ENCODE results near the gene PRELID1.
A peak's percentile ranks its signal among the peaks of the same experiment; 100 is the strongest.

The PRELID1 gene

GRCh38 chr5:177311723-177312648, 8.4 kb downstream of the PRELID1 start, which contains the start of gene MXD3:
Gene MXD3, minus strand, starts transcription at chr5:177311898. Its CDS starts 68 bp downstream, at chr5:177311830.
- Histone ChIP-seq H3K27me3 (ENCODE audit: insufficient read depth, low read length) (no peaks in the 10 kb centered on the region), H2AFZ (ENCODE audit: low read depth, low read length) (peak within 1 kb of the TSS; percentile 77), H3K4me1 (ENCODE audit: insufficient read depth, low read length) (peaks cover 22% of the 10 kb centered on the region), H3K4me3 (ENCODE audit: low read length) (peak within 1 kb of the TSS; percentile 68), H3K36me3 (ENCODE audit: insufficient read depth, low read length) (peaks cover 17% of the 10 kb centered on the region), H3K9me3 (ENCODE audit: low read length) (no peaks in the 10 kb centered on the region)

GRCh38 chr5:177312649-177313181, 9.1 kb downstream of the PRELID1 start:
- Histone ChIP-seq H3K27me3 (ENCODE audit: insufficient read depth, low read length) (no peaks in the 10 kb centered on the region), H3K36me3 (ENCODE audit: insufficient read depth, low read length) (peaks cover 14% of the 10 kb centered on the region), H3K4me1 (ENCODE audit: insufficient read depth, low read length) (peaks cover 22% of the 10 kb centered on the region), H3K4me3 (ENCODE audit: low read length) (peak overlapping the region; percentile 54), H2AFZ (ENCODE audit: low read depth, low read length) (peak overlapping the region; percentile 20), H3K9me3 (ENCODE audit: low read length) (no peaks in the 10 kb centered on the region)

- H3K4me3 ChIP-seq (ENCODE audit: low read length): no peak overlapping the region
- no peaks in the 10 kb centered on the region for H3K9me3 ChIP-seq (ENCODE audit: low read length)
- H3K4me1 ChIP-seq (ENCODE audit: insufficient read depth, low read length): peaks cover 22% of the 10 kb centered on the region
- H3K36me3 ChIP-seq (ENCODE audit: insufficient read depth, low read length): peaks cover 8% of the 10 kb centered on the region
- no peak overlapping the region for H2AFZ ChIP-seq (ENCODE audit: low read depth, low read length)
- H3K27me3 ChIP-seq (ENCODE audit: insufficient read depth, low read length): no peaks in the 10 kb centered on the region
These were observed 10.1 kb downstream of the PRELID1 start for GRCh38 chr5:177313561-177314259.

- Histone ChIP-seq H3K4me3 (ENCODE audit: low read length) (no peak overlapping the region), H3K36me3 (ENCODE audit: insufficient read depth, low read length) (no peaks in the 10 kb centered on the region), H3K9me3 (ENCODE audit: low read length) (peaks cover 1% of the 10 kb centered on the region), H2AFZ (ENCODE audit: low read depth, low read length) (no peak overlapping the region), H3K4me1 (ENCODE audit: insufficient read depth, low read length) (peaks cover 22% of the 10 kb centered on the region), H3K27me3 (ENCODE audit: insufficient read depth, low read length) (no peaks in the 10 kb centered on the region)
These were observed 11.1 kb downstream of the PRELID1 start for GRCh38 chr5:177314376-177315342.

- Histone ChIP-seq H2AFZ (ENCODE audit: low read depth, low read length) (no peak overlapping the region), H3K4me3 (ENCODE audit: low read length) (no peak overlapping the region), H3K27me3 (ENCODE audit: insufficient read depth, low read length) (no peaks in the 10 kb centered on the region), H3K36me3 (ENCODE audit: insufficient read depth, low read length) (no peaks in the 10 kb centered on the region), H3K4me1 (ENCODE audit: insufficient read depth, low read length) (peaks cover 16% of the 10 kb centered on the region), H3K9me3 (ENCODE audit: low read length) (peaks cover 7% of the 10 kb centered on the region)
These were observed 11.8 kb downstream of the PRELID1 start for GRCh38 chr5:177315411-177315810.

GRCh38 chr5:177316005-177316404, 12.4 kb downstream of the PRELID1 start:
- Histone ChIP-seq H3K4me3 (ENCODE audit: low read length) (no peak overlapping the region), H3K4me1 (ENCODE audit: insufficient read depth, low read length) (peaks cover 10% of the 10 kb centered on the region), H3K36me3 (ENCODE audit: insufficient read depth, low read length) (no peaks in the 10 kb centered on the region), H3K9me3 (ENCODE audit: low read length) (peaks cover 7% of the 10 kb centered on the region), H3K27me3 (ENCODE audit: insufficient read depth, low read length) (no peaks in the 10 kb centered on the region), H2AFZ (ENCODE audit: low read depth, low read length) (no peak overlapping the region)

- Histone ChIP-seq H3K36me3 (ENCODE audit: insufficient read depth, low read length) (no peaks in the 10 kb centered on the region), H3K9me3 (ENCODE audit: low read length) (peaks cover 7% of the 10 kb centered on the region), H2AFZ (ENCODE audit: low read depth, low read length) (no peak overlapping the region), H3K4me1 (ENCODE audit: insufficient read depth, low read length) (peaks cover 1% of the 10 kb centered on the region), H3K27me3 (ENCODE audit: insufficient read depth, low read length) (no peaks in the 10 kb centered on the region), H3K4me3 (ENCODE audit: low read length) (no peak overlapping the region)
These were observed 14.4 kb downstream of the PRELID1 start for GRCh38 chr5:177317959-177318377.

- no peaks in the 10 kb centered on the region for H3K36me3 ChIP-seq (ENCODE audit: insufficient read depth, low read length)
- no peak overlapping the region for H2AFZ ChIP-seq (ENCODE audit: low read depth, low read length)
- H3K4me3 ChIP-seq (ENCODE audit: low read length): no peak overlapping the region
- H3K9me3 ChIP-seq (ENCODE audit: low read length): peaks cover 7% of the 10 kb centered on the region
- H3K4me1 ChIP-seq (ENCODE audit: insufficient read depth, low read length): no peaks in the 10 kb centered on the region
- H3K27me3 ChIP-seq (ENCODE audit: insufficient read depth, low read length): no peaks in the 10 kb centered on the region
These were observed 16.5 kb downstream of the PRELID1 start for GRCh38 chr5:177319913-177320588.

GRCh38 chr5:177320879-177321278, 17.3 kb downstream of the PRELID1 start:
- H3K9me3 ChIP-seq (ENCODE audit: low read length): peaks cover 7% of the 10 kb centered on the region
- no peak overlapping the region for H3K4me3 ChIP-seq (ENCODE audit: low read length)
- no peaks in the 10 kb centered on the region for H3K27me3 ChIP-seq (ENCODE audit: insufficient read depth, low read length)
- H3K4me1 ChIP-seq (ENCODE audit: insufficient read depth, low read length): no peaks in the 10 kb centered on the region
- no peak overlapping the region for H2AFZ ChIP-seq (ENCODE audit: low read depth, low read length)
- H3K36me3 ChIP-seq (ENCODE audit: insufficient read depth, low read length): no peaks in the 10 kb centered on the region

GRCh38 chr5:177325868-177326381, 22.3 kb downstream of the PRELID1 start:
- no peaks in the 10 kb centered on the region for H3K9me3 ChIP-seq (ENCODE audit: low read length)
- H2AFZ ChIP-seq (ENCODE audit: low read depth, low read length): no peak overlapping the region
- H3K27me3 ChIP-seq (ENCODE audit: insufficient read depth, low read length): no peaks in the 10 kb centered on the region
- H3K4me3 ChIP-seq (ENCODE audit: low read length): no peak overlapping the region
- peaks cover 3% of the 10 kb centered on the region for H3K4me1 ChIP-seq (ENCODE audit: insufficient read depth, low read length)
- H3K36me3 ChIP-seq (ENCODE audit: insufficient read depth, low read length): peaks cover 11% of the 10 kb centered on the region

- Histone ChIP-seq H3K4me3 (ENCODE audit: low read length) (no peak overlapping the region), H3K9me3 (ENCODE audit: low read length) (no peaks in the 10 kb centered on the region), H2AFZ (ENCODE audit: low read depth, low read length) (no peak overlapping the region)
These were observed 24.2 kb downstream of the PRELID1 start for GRCh38 chr5:177327539-177328522.

More at GRCh38 chr5:177327539-177328522, 24.2 kb downstream of the PRELID1 start:
- Histone ChIP-seq H3K36me3 (ENCODE audit: insufficient read depth, low read length) (peaks cover 21% of the 10 kb centered on the region), H3K4me1 (ENCODE audit: insufficient read depth, low read length) (peaks cover 3% of the 10 kb centered on the region), H3K27me3 (ENCODE audit: insufficient read depth, low read length) (no peaks in the 10 kb centered on the region)

All from neuron (in vitro differentiated cells).